ENCODE results near the gene DCLK1.

GRCh38 chr13:35856084-35856483 is 275.1 kb downstream of the DCLK1 start:
- TF ChIP-seq CTCF (IDR thresholded peaks at IDR 0.05) (no peak), POLR2A (IDR thresholded peaks at IDR 0.05) (no peak)

Data from esophagus squamous epithelium (tissue), 4 donors.